Thymus (tissue), 11 donors: ENCODE results near the gene HEXIM2. TPM values are rescaled to one million over a fixed set of nuclear protein-coding genes. Genes with fewer than 3 reads are reported as not detected.

Experiments
- DNase-seq, 9 donors: peaks; one replicate each; pipeline ENCODE4 v3.0.0-alpha.2; 2013; ENCODE audit warnings: low spot score in 9 of 9, low read depth in 6 of 9, missing footprints in 1 of 9
- H3K27ac ChIP-seq, 2 donors: one replicate each; pipeline ENCODE4 v1.5.1; 2013; ENCODE audit warnings: control low read depth in 1 of 2, low read depth in 1 of 2, low read length in 1 of 2, mild to moderate bottlenecking in 1 of 2, moderate library complexity in 1 of 2
- H3K27me3 ChIP-seq, 2 donors: one replicate each; pipeline ENCODE4 v1.5.1; 2013; ENCODE audit warnings: low read length in 1 of 2; ENCODE audit not compliant: control insufficient read depth in 2 of 2, insufficient read depth in 1 of 2
- H3K36me3 ChIP-seq, 2 donors: one replicate each; pipeline ENCODE4 v1.5.1; 2013; ENCODE audit warnings: low read length in 1 of 2, mild to moderate bottlenecking in 1 of 2, moderate library complexity in 1 of 2; ENCODE audit not compliant: control insufficient read depth in 2 of 2, insufficient read depth in 2 of 2
- H3K4me1 ChIP-seq, 2 donors: one replicate each; pipeline ENCODE4 v1.5.1; 2013; ENCODE audit warnings: low read length in 2 of 2; ENCODE audit not compliant: control insufficient read depth in 2 of 2, insufficient read depth in 2 of 2
- H3K4me3 ChIP-seq, 2 donors: one replicate each; pipeline ENCODE4 v1.5.1; 2013; ENCODE audit warnings: low read length in 2 of 2, control low read depth in 1 of 2, mild to moderate bottlenecking in 1 of 2
- H3K9me3 ChIP-seq, 2 donors: one replicate each; pipeline ENCODE4 v1.5.1; 2013; ENCODE audit warnings: low read length in 1 of 2, mild to moderate bottlenecking in 1 of 2; ENCODE audit not compliant: control insufficient read depth in 2 of 2, insufficient read depth in 1 of 2
- WGBS: extraction: QIAGEN DNeasy Blood & Tissue Kit; methylation state at CpG from one replicate; pipeline ENCODE4 v1.1.7; 2013; 5-methylcytosine and 5-hydroxymethylcytosine counted together
- polyA plus RNA-seq: library from polyadenylated mRNA; stranded (reverse); fragments of 200-250 nt; gene quantifications from one replicate; pipeline ENCODE4 v1.2.3, GENCODE V29; 2013
- total RNA-seq: library from RNA; stranded (reverse); fragments of 120-200 nt; gene quantifications from one replicate; pipeline ENCODE4 v1.2.4, GENCODE V29; 2013
- donor health status: healthy.

Gene HEXIM2
- total and polyA plus RNA-seq, 2 donors = 7.4 to 9.6 TPM

DNA sequence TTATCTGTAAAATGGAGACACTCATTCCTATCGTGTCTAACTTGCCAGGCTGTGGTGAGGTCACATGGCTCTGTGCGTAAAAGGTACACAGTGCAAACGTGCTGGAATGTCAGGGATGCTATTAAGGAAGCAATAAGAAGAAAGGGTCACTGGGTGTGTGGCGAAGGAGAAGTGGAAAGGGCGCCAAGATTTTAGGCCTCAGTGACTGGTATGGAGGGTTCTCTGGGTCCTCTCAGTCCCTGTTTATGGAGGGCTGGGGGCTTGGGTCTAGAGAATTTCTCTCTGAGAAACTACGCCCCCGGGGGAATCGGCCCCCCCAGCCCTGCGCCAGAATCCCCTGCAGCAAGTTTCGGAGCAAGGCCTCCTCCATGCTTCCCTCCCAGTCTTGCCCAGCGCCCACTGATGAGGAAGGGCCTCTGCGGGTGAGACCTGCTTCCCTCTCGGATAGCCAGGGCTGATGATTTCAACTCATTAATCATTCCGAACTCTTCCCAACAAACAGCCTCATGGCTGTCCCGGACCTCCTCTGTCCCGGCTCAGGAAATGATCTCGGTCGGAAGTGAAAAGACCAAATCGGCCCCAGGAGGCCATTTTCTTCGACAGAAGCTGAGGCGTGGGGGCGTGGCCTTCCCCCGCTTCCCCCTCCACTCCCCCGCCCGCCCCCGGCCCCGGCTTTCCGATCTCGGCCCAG, 14.6 kb upstream of the HEXIM2 start:
- peak in 1 of 9 donors; percentile 88 for DNase-seq
- H3K36me3 ChIP-seq = no peaks in the 10 kb centered on the region
- H3K4me1 ChIP-seq = peaks cover 34 to 53% of the 10 kb centered on the region in 2 donors
- H3K9me3 ChIP-seq = no peaks in the 10 kb centered on the region
- H3K27me3 ChIP-seq = peaks cover 0 to 36% of the 10 kb centered on the region in 2 donors
- WGBS = 18% methylated on average over 29 of the region's 29 CpGs
- H3K27ac ChIP-seq = peak overlapping the region; percentile 93 to 97
- H3K4me3 ChIP-seq = peak overlapping the region; percentile 58 to 87

DNA sequence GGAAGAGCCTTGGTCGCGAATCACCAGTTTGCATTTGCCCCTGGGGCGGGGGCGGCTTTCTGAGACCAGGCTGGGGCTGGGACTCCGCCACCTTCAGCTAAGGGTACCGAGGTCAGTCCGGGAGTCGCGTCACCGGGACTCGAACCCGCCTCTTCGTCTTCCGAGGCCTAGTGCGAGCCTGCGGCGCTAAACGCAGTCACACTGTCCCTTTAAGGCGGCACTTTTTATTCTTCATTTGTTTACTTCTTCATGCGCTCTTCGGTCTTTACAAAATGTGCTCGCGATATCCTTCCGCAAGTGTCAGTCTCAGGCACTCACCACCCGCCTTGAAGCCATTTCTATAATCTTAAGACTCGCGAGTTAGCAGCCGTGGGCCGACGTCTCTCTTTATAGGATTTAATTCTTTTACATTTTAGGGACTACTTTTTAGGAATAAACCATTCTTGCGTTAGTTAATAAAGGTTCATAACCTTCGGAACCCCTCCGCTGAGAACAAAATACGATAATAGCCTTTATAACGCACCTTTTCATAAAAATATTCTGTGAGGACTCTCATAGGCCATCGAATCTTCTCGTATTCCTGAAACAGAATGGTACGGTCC, 14.0 kb upstream of the HEXIM2 start:
- peak; percentile 82 to 97 (median 91) for DNase-seq
- H3K4me1 ChIP-seq = peaks cover 34 to 57% of the 10 kb centered on the region in 2 donors
- WGBS = under 1% methylated on average over 38 of the region's 38 CpGs

DNA sequence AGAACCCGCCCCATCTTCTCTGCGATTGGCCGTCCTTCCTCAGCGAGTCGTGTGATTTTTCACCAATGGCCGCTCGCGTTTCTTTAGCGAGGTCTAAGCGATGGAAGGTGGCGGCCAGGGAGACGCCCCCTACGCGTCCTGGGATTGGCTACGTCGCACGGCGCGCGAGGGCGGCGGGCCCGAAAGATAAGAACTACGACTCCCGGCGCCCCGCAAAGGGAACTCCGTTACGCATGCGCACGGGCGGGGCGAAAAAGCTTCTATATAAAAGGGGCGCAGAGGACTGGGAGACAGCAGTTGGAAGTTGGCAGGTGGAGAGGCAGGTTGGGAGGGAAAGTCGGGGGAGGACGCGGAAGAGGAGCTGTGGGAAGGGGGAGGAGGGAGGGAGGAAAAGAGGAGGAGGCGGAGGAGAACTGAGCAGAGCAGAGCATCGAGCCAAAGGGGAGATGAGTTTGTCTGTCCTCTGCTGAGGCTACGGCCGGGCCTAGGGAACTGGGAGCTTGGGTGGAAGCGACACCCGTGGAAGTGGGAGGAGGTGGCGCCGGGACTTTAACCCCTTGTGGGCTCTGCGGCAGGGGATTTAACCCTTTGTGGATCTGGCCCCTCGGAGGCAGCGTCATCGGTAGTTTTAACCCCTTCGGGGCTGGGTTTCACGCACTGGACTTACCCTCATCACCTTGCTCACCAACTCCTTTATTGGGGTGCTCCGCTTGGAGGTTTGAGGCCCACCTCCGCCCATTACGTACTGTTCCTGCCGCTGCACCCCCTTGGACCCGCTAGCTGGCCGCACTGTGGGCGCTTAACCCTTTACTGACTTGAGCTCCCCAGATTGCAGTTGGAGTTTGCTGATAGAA, 13.3 kb upstream of the HEXIM2 start, which contains the start of gene HEXIM1:
HEXIM1 (plus strand) TSS at position 293 of the 854 bp plus-strand sequence. CDS start 716 bp downstream, outside the sequence.
- Histone ChIP-seq H3K27ac (peak within 1 kb of the TSS; percentile 97), H3K4me3 (peak within 1 kb of the TSS; percentile 87 to 96), H3K9me3 (no peaks in the 10 kb centered on the region), H3K4me1 (peaks cover 34 to 52% of the 10 kb centered on the region in 2 donors), H3K36me3 (no peaks in the 10 kb centered on the region), H3K27me3 (peaks cover 0 to 28% of the 10 kb centered on the region in 2 donors)
- DNase-seq = peak; percentile 99 to 100 (median 100)
- under 1% methylated on average over 58 of the region's 58 CpGs for WGBS

More for the DNA sequence above, 14.0 kb upstream of the HEXIM2 start:
- no peaks in the 10 kb centered on the region for H3K36me3 ChIP-seq
- peak overlapping the region; percentile 58 to 87 for H3K4me3 ChIP-seq
- H3K27ac ChIP-seq = peak overlapping the region; percentile 93 to 97
- H3K9me3 ChIP-seq = no peaks in the 10 kb centered on the region
- peaks cover 0 to 35% of the 10 kb centered on the region in 2 donors for H3K27me3 ChIP-seq

DNA sequence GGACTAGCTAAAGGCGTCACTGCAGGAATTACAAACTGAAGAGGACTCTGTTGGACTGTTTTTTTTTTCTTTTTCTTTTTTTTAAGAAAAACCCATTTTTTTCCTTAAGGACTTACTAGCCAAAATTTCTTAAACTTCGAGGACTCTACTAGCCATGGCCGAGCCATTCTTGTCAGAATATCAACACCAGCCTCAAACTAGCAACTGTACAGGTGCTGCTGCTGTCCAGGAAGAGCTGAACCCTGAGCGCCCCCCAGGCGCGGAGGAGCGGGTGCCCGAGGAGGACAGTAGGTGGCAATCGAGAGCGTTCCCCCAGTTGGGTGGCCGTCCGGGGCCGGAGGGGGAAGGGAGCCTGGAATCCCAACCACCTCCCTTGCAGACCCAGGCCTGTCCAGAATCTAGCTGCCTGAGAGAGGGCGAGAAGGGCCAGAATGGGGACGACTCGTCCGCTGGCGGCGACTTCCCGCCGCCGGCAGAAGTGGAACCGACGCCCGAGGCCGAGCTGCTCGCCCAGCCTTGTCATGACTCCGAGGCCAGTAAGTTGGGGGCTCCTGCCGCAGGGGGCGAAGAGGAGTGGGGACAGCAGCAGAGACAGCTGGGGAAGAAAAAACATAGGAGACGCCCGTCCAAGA, 12.5 kb upstream of the HEXIM2 start:
- DNase-seq = peak in 5 of 9 donors; percentile 76 to 91 (median 82)
- H3K27me3 ChIP-seq = peaks cover 0 to 20% of the 10 kb centered on the region in 2 donors
- peak overlapping the region; percentile 95 to 97 for H3K27ac ChIP-seq
- WGBS = under 1% methylated on average over 32 of the region's 32 CpGs
- peak overlapping the region; percentile 87 to 96 for H3K4me3 ChIP-seq
- peaks cover 28 to 45% of the 10 kb centered on the region in 2 donors for H3K4me1 ChIP-seq
- H3K9me3 ChIP-seq = no peaks in the 10 kb centered on the region
- H3K36me3 ChIP-seq = no peaks in the 10 kb centered on the region

DNA sequence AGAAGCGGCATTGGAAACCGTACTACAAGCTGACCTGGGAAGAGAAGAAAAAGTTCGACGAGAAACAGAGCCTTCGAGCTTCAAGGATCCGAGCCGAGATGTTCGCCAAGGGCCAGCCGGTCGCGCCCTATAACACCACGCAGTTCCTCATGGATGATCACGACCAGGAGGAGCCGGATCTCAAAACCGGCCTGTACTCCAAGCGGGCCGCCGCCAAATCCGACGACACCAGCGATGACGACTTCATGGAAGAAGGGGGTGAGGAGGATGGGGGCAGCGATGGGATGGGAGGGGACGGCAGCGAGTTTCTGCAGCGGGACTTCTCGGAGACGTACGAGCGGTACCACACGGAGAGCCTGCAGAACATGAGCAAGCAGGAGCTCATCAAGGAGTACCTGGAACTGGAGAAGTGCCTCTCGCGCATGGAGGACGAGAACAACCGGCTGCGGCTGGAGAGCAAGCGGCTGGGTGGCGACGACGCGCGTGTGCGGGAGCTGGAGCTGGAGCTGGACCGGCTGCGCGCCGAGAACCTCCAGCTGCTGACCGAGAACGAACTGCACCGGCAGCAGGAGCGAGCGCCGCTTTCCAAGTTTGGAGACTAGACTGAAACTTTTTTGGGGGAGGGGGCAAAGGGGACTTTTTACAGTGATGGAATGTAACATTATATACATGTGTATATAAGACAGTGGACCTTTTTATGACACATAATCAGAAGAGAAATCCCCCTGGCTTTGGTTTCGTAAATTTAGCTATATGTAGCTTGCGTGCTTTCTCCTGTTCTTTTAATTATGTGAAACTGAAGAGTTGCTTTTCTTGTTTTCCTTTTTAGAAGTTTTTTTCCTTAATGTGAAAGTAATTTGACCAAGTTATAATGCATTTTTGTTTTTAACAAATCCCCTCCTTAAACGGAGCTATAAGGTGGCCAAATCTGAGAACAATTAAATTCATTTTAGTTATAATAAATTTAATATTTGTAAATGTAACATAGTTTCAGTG, 11.7 kb upstream of the HEXIM2 start:
- peak in 4 of 9 donors; percentile 43 to 80 (median 50) for DNase-seq
- H3K4me1 ChIP-seq = peaks cover 20 to 38% of the 10 kb centered on the region in 2 donors

DNA sequence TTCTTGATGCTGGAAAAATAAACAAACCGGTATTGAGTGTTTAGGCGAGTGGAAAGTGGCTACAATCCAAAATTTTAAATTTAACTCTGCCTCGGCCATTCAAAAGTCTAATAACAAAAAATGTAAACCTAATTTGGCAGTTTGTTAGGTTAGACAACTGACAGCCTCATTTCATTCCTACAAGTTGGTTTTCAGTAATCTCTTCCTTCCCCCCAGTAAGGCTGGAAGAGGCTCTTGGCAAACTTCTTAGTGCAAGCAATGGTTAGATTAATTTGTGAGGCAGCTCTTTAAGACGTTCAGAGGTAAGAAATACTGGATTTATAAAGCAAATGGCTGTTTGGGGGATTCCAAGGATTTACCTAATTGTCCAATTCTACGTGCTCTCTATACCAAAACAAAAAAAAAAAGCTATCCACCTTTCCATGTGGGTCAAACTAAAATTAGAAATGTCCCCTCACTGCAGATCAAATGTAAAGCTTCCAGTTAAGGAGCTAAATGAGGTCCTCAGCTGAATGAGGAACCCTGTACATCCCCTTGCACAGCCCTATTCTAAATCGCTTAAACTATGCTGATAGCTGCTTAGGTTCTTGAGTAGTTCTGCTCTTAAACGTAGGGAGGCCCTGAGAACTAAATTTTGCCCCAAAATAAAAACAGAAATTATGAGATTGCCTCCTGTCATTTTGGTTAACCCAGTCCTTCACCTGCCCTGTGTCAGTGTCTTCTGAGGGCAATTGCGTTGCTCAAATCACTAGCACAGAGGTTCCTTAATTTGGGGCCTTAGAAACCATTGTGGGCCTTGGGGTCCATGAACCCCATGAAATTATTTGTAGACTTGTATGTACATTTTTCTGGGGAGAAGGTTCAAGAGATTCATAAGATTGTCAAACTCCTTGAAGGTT, 10.5 kb upstream of the HEXIM2 start:
- H3K4me3 ChIP-seq = peak overlapping the region; percentile 44 to 96
- no peaks in the 10 kb centered on the region for H3K36me3 ChIP-seq
- H3K27ac ChIP-seq = peak overlapping the region; percentile 64 to 81
- H3K4me1 ChIP-seq = peaks cover 18 to 36% of the 10 kb centered on the region in 2 donors
- peaks cover 0 to 3% of the 10 kb centered on the region in 2 donors for H3K27me3 ChIP-seq
- no peak for DNase-seq
- WGBS = 80% methylated on average over 8 of the region's 8 CpGs
- no peaks in the 10 kb centered on the region for H3K9me3 ChIP-seq

More for the DNA sequence above, 11.7 kb upstream of the HEXIM2 start:
- Histone ChIP-seq H3K9me3 (no peaks in the 10 kb centered on the region), H3K36me3 (no peaks in the 10 kb centered on the region), H3K4me3 (peak overlapping the region; percentile 87 to 96), H3K27ac (peak overlapping the region; percentile 91 to 97), H3K27me3 (peaks cover 0 to 13% of the 10 kb centered on the region in 2 donors)
- 4% methylated on average over 56 of the region's 56 CpGs for WGBS

DNA sequence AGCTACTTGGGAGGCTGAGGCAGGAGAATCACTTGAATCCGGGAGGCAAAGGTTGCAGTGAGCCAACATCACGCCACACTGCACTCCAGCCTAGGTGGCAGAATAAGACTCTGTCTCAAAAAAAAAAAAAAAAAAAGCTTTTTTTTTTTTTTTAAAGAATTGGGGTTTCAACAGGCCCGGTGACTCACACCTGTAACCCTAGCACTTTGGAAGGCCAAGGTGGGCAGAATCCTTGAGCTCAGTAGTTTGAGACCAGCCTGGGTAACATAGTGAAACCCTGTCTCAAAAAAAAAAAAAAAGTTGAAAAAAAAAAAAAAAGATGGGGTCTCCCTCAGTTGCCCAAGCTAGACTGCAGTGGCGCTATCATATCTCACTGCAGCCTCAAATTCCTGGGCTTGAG, 6.6 kb upstream of the HEXIM2 start:
- no peaks in the 10 kb centered on the region for H3K36me3 ChIP-seq
- H3K4me1 ChIP-seq = peaks cover 21 to 27% of the 10 kb centered on the region in 2 donors
- H3K27me3 ChIP-seq = no peaks in the 10 kb centered on the region
- DNase-seq = no peak
- whole genome bisulfite sequencing = 97% methylated on average over 4 of the region's 4 CpGs
- H3K9me3 ChIP-seq = no peaks in the 10 kb centered on the region
- no peak overlapping the region for H3K27ac ChIP-seq
- no peak overlapping the region for H3K4me3 ChIP-seq
